CD1c-positive myeloid dendritic cell (primary cell): ENCODE measurements around the gene CRACR2A.

Experiments used
- DNase-seq: peaks from one replicate; pipeline ENCODE4 v3.0.0-alpha.2; 2016; ENCODE audit errors: extremely low spot score

The CRACR2A gene

GRCh38 chr12:3726456-3726855 is 26.5 kb downstream of the CRACR2A start:
- DNase-seq = no peak

GRCh38 chr12:3725388-3726115 is 27.4 kb downstream of the CRACR2A start:
- no peak for DNase-seq

GRCh38 chr12:3723916-3724805 is 28.7 kb downstream of the CRACR2A start:
- DNase-seq = no peak

GRCh38 chr12:3722368-3722767 is 30.5 kb downstream of the CRACR2A start:
- no peak for DNase-seq

GRCh38 chr12:3720772-3721171 is 32.1 kb downstream of the CRACR2A start:
- no peak for DNase-seq

- DNase-seq = peak; percentile 85
Measured at GRCh38 chr12:3718100-3718499, 34.8 kb downstream of the CRACR2A start.

GRCh38 chr12:3717283-3717898 is 35.5 kb downstream of the CRACR2A start:
- no peak for DNase-seq

- no peak for DNase-seq
Measured at GRCh38 chr12:3715999-3716398, 36.9 kb downstream of the CRACR2A start.

- DNase-seq = no peak
Measured at GRCh38 chr12:3713947-3714346, 39.0 kb downstream of the CRACR2A start.

GRCh38 chr12:3713483-3713882 is 39.4 kb downstream of the CRACR2A start:
- DNase-seq = no peak

- no peak for DNase-seq
Measured at GRCh38 chr12:3712209-3712992, 40.5 kb downstream of the CRACR2A start.

- DNase-seq = no peak
Measured at GRCh38 chr12:3705354-3705675, 47.6 kb downstream of the CRACR2A start.

- peak; percentile 3 for DNase-seq
Measured at GRCh38 chr12:3704512-3705353, 48.2 kb downstream of the CRACR2A start.

- DNase-seq = no peak
Measured at GRCh38 chr12:3700861-3701260, 52.0 kb downstream of the CRACR2A start.

- DNase-seq = no peak
Measured at GRCh38 chr12:3698218-3698974, 54.5 kb downstream of the CRACR2A start.

GRCh38 chr12:3697311-3697870 is 55.5 kb downstream of the CRACR2A start:
- DNase-seq = no peak

GRCh38 chr12:3694673-3695072 is 58.2 kb downstream of the CRACR2A start:
- DNase-seq = no peak

- no peak for DNase-seq
Measured at GRCh38 chr12:3692616-3693365, 60.1 kb downstream of the CRACR2A start.

- no peak for DNase-seq
Measured at GRCh38 chr12:3686463-3686862, 66.4 kb downstream of the CRACR2A start.
